Stomach smooth muscle (tissue), 2 donors: ENCODE measurements around the gene ARHGEF37.

Source experiments
- H3K27ac ChIP-seq: one replicate; pipeline ENCODE4 v1.7.0; 2013; ENCODE audit warnings: mild to moderate bottlenecking, low read length, inconsistent platforms
- H3K27me3 ChIP-seq, 2 donors: one replicate each; pipeline ENCODE4 v1.7.0; 2013; ENCODE audit warnings: low read length in 2 of 2; ENCODE audit not compliant: insufficient read depth in 2 of 2, control insufficient read depth in 1 of 2
- H3K36me3 ChIP-seq, 2 donors: one replicate each; pipeline ENCODE4 v1.7.0; 2013; ENCODE audit warnings: low read length in 2 of 2; ENCODE audit not compliant: control insufficient read depth in 2 of 2, insufficient read depth in 2 of 2
- H3K4me1 ChIP-seq: one replicate; pipeline ENCODE4 v1.7.0; 2013; ENCODE audit warnings: low read length; ENCODE audit not compliant: control insufficient read depth, insufficient read depth
- H3K4me3 ChIP-seq, 2 donors: one replicate each; pipeline ENCODE4 v1.7.0; 2013; ENCODE audit warnings: low read length in 2 of 2
- H3K9ac ChIP-seq, 2 donors: one replicate each; pipeline ENCODE4 v1.7.0; 2013; ENCODE audit warnings: low read length in 2 of 2, mild to moderate bottlenecking in 1 of 2
- H3K9me3 ChIP-seq, 2 donors: one replicate each; pipeline ENCODE4 v1.7.0; 2013; ENCODE audit warnings: low read length in 2 of 2; ENCODE audit not compliant: control insufficient read depth in 2 of 2
- donor health status: healthy.
- donor health status: Pancreatic carcinoma.

Gene ARHGEF37

DNA sequence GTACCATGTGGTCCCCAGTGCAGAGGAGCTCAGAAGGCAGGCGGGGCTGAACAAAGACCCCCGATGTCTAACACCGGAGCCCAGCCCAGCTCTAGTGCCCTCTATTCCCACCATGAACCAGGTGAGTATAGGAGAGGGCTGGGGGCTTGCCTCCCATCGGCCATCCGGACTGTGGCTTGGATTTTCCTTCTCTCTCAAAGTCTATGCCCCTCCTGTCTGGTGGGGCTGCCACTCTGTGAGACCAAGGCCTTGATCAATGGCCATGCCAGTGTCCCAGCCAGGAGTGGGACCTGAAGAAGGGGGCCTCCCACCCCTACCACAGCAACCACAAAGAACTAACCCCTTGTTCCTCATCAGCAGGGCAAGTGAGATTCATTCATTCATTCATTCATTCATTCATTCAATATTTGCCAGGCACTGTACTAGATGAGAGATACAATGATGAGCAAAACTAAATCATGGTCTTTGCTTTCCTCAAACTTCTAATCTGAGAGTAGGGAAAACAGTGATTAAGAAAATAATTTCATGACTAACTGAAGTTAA lies 47.6 kb downstream of the ARHGEF37 start:
- Histone ChIP-seq H3K4me1 (no peaks in the 10 kb centered on the region), H3K27ac (no peak overlapping the region), H3K27me3 (no peaks in the 10 kb centered on the region), H3K4me3 (no peak overlapping the region), H3K9me3 (no peaks in the 10 kb centered on the region), H3K9ac (no peak overlapping the region), H3K36me3 (peaks cover 52 to 57% of the 10 kb centered on the region in 2 donors)

DNA sequence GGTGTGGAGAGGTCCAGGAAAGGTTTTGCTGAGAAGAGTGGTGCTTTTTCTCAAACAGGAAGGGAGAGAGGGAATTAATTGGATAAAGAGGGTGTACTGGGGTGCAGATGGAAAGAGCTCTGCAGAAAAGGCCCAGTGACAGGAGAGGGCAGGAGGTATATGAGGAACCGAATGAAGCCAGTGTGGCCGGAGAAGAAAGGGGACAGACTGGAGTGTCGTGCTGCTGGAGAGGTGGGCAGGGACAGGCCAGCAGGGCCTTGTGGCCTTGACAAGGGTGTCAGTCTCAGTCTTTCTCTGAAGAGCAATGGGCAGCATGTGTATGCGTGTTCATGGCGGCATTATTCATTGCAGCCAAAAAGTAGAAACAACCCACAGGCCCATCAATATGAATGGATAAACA lies 48.1 kb downstream of the ARHGEF37 start:
- Histone ChIP-seq H3K27me3 (no peaks in the 10 kb centered on the region), H3K36me3 (peaks cover 49 to 54% of the 10 kb centered on the region in 2 donors), H3K4me1 (no peaks in the 10 kb centered on the region), H3K9ac (no peak overlapping the region), H3K27ac (no peak overlapping the region), H3K9me3 (no peaks in the 10 kb centered on the region), H3K4me3 (no peak overlapping the region)

DNA sequence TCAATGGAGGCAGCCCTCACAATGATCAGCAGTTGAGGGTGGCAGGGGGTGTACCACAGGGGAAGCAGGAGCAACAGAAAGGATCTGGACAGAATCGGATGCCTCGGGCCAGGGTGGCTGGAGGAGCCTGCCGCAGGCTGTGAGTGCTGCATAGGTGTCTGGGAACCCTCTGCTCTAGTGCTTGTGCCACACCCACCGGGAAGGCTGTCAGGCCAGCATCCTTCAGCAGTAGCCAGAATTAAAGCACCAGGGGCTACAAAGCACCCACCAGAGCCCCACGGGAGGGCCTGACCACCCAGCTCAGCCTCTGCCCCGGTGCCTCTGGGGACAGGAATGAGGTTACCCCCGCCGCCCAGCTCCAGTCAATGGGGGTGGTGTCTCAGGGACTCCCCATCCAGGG lies 49.0 kb downstream of the ARHGEF37 start:
- H3K27me3 ChIP-seq: no peaks in the 10 kb centered on the region
- peaks cover 46 to 50% of the 10 kb centered on the region in 2 donors for H3K36me3 ChIP-seq
- H3K4me1 ChIP-seq: no peaks in the 10 kb centered on the region
- H3K27ac ChIP-seq: no peak overlapping the region
- no peak overlapping the region for H3K4me3 ChIP-seq
- no peak overlapping the region for H3K9ac ChIP-seq
- no peaks in the 10 kb centered on the region for H3K9me3 ChIP-seq

DNA sequence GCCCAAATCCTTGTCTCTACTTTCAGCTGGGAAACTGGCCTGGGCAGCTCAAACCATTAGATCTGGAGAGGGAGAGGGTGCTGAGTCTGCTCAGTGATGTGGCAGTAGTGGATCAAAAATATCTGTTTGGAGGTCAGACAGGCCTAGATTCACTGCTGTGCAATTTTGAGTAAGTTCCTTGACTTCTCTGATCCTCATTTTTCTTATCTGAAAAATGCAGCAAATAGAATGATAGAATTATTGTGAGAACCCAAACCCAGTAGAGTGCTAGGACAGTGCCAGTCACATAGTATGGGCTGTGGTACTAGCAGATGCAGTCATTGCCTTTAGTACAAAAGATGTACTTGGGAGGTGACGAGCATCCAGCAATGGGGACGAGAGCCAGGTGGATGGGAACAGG lies 50.2 kb downstream of the ARHGEF37 start:
- Histone ChIP-seq H3K9ac (no peak overlapping the region), H3K9me3 (no peaks in the 10 kb centered on the region), H3K36me3 (peaks cover 36 to 43% of the 10 kb centered on the region in 2 donors), H3K4me1 (no peaks in the 10 kb centered on the region), H3K4me3 (no peak overlapping the region), H3K27ac (no peak overlapping the region), H3K27me3 (no peaks in the 10 kb centered on the region)

DNA sequence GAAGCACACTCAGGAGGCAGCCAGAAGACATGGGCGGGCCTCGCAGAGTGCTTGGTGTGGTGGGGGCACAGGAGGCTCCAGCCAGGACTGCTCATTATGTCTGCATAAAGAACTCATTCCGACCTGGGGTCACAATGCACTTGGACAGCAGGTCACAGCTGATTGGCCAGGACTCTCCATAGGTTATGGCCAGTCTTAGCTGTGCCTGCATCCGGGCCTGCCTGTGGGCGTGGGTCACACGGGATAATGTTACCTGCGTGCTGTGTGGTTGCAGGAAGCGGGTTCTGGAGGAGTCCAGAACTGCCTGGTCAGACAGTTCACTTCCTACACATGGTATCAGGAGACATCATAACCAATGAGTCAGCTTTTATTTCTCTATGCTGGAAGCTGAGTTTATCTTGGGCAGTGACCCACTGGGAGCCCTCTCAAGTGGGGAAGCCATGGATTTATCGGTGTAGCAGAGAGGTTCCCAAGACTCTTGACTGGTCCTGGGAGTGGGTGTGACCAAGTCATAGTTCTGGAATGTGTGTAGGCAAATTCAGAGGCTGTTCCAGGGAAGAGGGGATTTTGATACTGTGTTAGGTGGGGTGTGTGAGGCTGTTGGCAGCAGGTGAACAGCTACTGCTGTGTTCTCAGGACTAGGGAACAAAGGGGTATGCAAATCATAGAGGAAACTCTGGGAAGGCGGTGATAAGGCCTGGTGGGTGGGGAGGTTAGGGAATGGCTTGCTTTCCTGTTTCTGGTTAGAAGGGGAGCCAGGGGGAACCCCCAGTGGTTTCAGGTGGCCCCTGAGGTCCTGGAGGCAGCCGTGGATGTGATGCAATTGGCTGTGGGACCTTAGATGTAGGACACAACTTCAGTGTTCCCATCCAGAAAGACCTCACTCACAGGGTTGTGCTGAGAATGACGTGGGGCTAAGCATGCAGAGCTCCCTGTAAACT lies 51.3 kb downstream of the ARHGEF37 start:
- Histone ChIP-seq H3K9ac (no peak overlapping the region), H3K9me3 (no peaks in the 10 kb centered on the region), H3K36me3 (peaks cover 27 to 33% of the 10 kb centered on the region in 2 donors), H3K4me1 (no peaks in the 10 kb centered on the region), H3K27ac (no peak overlapping the region), H3K27me3 (no peaks in the 10 kb centered on the region), H3K4me3 (no peak overlapping the region)

DNA sequence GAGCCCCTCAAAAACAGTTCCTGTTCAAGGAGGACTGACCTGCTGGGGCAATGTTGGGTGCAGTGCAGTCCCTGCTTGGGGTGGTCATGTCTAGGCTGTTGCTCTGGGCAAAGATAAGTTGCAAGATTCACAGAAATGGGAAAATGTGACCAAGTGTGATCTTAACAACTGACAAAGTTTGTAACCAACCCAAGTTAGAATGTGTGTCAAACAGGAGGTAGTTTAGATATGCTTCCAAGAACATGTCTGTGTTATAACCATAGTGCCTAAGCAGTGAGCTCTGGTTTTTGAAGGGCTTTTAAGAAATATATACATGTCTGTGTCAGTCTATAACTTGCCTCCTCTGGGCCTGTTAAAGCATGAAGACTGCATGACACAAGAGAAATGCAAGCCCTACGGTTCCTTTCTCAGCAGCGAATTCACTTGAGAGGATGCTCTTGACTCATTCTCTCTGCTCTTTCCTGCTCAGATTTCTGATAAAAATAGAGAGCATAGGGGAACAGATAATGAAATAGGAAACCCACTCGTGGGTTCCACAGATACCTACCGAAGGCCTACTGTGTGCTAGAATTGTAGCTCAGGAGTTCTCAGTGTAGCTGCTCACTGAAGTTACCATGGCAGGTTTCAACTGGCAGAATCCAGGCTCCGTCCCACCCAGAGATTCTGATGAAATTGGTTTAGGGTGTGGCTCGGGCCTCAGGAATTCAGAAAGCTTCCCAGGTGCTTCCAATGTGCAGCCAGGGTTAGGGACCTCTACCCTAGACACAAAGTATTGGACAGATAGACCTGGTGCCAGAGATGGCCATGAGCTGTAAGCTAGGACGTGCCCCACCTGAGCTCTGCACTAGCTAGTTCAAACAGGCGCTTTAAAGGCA lies 52.4 kb downstream of the ARHGEF37 start:
- Histone ChIP-seq H3K9ac (no peak overlapping the region), H3K4me1 (peaks cover 3% of the 10 kb centered on the region), H3K27me3 (no peaks in the 10 kb centered on the region), H3K4me3 (no peak overlapping the region), H3K36me3 (peaks cover 18 to 26% of the 10 kb centered on the region in 2 donors), H3K9me3 (no peaks in the 10 kb centered on the region), H3K27ac (no peak overlapping the region)

DNA sequence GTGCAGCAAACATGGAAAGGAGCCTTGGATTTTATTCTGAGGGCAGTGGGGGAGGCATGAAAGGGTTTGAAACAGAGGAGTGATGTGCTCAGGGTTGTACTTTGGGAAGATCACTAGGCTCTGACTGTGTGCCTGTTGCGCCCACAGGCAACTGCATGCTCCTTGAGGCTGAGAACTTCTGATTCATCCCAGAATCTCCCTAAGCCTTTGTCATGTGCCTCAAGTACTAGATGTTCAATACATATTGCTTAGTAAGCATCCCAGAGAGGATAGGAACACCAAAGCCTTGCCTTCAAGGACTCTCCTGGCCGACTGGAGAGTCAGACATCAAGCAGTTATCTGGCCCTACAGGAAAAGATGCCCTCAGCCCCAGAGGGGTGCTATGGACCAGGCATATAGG lies 54.1 kb downstream of the ARHGEF37 start:
- Histone ChIP-seq H3K4me1 (peaks cover 17% of the 10 kb centered on the region), H3K27ac (no peak overlapping the region)

DNA sequence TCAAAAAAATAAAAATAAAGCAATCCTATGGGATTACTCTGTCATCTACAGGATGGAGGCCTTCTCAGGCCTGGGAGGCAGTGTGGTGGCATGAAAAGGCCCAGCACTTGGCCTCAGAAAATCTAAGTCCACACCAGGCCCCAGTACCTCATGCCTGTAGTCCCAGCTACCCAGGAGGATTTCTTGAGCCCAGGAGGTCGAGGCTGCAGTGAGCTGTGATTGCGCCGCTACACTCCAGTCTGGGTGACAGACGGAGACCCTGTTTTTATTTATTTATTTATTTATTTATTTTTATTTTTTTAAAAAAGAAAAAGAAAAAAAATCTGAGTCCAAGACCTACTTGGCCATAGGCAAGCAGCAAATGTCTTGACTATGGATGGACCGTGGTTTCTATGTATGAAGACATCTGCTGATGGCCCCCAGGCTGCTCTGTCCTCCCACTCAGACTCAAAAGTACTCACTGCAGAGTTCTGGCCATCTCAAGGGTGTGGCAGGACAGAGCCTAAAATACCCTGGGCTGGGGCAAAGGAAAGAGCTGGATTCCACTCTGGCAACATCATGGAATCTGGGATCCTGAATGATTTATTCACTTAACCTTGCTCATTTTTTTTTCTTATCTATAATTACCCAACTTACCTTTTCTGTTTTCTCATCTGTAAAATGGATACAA lies 55.0 kb downstream of the ARHGEF37 start:
- H3K27me3 ChIP-seq: no peaks in the 10 kb centered on the region
- no peak overlapping the region for H3K9ac ChIP-seq
- H3K36me3 ChIP-seq: peaks cover 3 to 16% of the 10 kb centered on the region in 2 donors
- no peak overlapping the region for H3K27ac ChIP-seq
- no peaks in the 10 kb centered on the region for H3K9me3 ChIP-seq
- no peak overlapping the region for H3K4me3 ChIP-seq
- H3K4me1 ChIP-seq: peaks cover 24% of the 10 kb centered on the region

More for the DNA sequence above, 54.1 kb downstream of the ARHGEF37 start:
- Histone ChIP-seq H3K9me3 (no peaks in the 10 kb centered on the region), H3K4me3 (no peak overlapping the region), H3K36me3 (peaks cover 3 to 17% of the 10 kb centered on the region in 2 donors), H3K9ac (no peak overlapping the region), H3K27me3 (no peaks in the 10 kb centered on the region)

DNA sequence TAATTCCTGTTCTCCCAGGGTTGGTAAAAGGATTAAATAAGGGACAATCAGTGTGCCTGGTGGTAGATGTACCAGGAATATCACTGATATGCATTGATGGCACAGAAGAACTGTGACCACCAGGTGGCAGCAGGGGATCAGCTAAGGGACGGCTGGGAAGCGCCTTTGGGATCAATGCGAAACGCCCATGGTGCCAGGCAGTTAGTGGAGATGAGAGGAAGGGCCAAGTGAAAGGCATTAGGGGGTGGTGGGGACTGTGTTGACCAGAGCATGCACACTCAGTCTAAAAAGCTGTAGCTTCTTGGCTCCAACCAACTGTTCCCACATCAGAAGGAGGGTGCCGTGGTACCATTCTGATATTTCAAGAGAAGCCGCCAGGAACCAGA lies 55.6 kb downstream of the ARHGEF37 start:
- H3K4me1 ChIP-seq: peaks cover 25% of the 10 kb centered on the region
- H3K36me3 ChIP-seq: peaks cover 3 to 13% of the 10 kb centered on the region in 2 donors
- H3K27me3 ChIP-seq: no peaks in the 10 kb centered on the region
- H3K9me3 ChIP-seq: no peaks in the 10 kb centered on the region
- H3K27ac ChIP-seq: no peak overlapping the region
- H3K4me3 ChIP-seq: no peak overlapping the region
- H3K9ac ChIP-seq: no peak overlapping the region

DNA sequence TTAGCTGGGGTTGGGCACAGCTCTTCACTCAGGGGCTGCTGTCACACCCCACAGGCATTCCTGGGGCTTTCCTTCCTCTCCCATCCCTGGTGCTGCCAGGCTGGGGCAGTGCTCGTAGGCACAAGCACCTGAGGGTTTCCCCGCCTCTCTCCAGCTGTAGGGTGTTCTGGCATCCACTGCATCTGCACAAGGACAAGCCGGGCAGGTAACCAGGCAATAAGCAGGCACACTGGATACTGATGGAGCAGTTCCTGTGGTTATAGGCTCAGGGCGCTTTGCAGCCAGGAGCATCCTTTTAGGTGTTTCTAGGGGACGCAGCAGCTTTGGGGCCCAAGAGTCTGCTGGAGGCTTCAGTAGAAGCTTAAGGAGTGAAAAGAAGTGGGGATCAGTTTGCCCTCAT lies 56.8 kb downstream of the ARHGEF37 start:
- Histone ChIP-seq H3K4me1 (peaks cover 26% of the 10 kb centered on the region), H3K9ac (no peak overlapping the region), H3K9me3 (no peaks in the 10 kb centered on the region), H3K4me3 (no peak overlapping the region), H3K27me3 (no peaks in the 10 kb centered on the region), H3K27ac (no peak overlapping the region), H3K36me3 (peaks cover under 1 to 2% of the 10 kb centered on the region in 2 donors)
